Upper lobe of left lung (tissue), 4 donors: ENCODE results near the gene CSPG4.
A peak's percentile ranks its signal among the peaks of the same experiment; 100 is the strongest.

Experiments used
- CTCF ChIP-seq, 6 experiments: fragments of 450-650 bp in 4 of 6; fragments of 200-600 bp in 2 of 6; sonication (generic) in 2 of 6; IDR thresholded peaks; one replicate each; pipeline ENCODE4 v1.5.1; 2016 to 2019; ENCODE audit warnings: antibody characterized with exemption in 6 of 6
- EP300 ChIP-seq, 4 donors: sonication (generic); formaldehyde crosslinking; IDR thresholded peaks; one replicate each; pipeline ENCODE4 v1.5.1; 2017; ENCODE audit warnings: antibody characterized with exemption in 4 of 4, control low read depth in 2 of 4
- POLR2A ChIP-seq, 4 donors: fragments of 450-650 bp; IDR thresholded peaks; one replicate each; pipeline ENCODE4 v1.5.1; 2016 to 2017; ENCODE audit warnings: antibody characterized with exemption in 4 of 4, mild to moderate bottlenecking in 2 of 4

GRCh38 chr15:75650908-75651809, 61.5 kb downstream of the CSPG4 start:
- TF ChIP-seq CTCF (IDR thresholded peaks at IDR 0.05) (no peak), POLR2A (IDR thresholded peaks at IDR 0.05) (no peak), EP300 (IDR thresholded peaks at IDR 0.05) (peak in 1 of 4 donors; percentile 34)
